HG03064 (cell line): ENCODE data around the gene BACH2.

Source experiments
- ATAC-seq: cut with Tn5 transposase; IDR thresholded peaks from one replicate; pipeline ENCODE4 v1.9.1; 2021; ENCODE audit warnings: low read depth; ENCODE audit not compliant: unreplicated experiment

The BACH2 gene

DNA sequence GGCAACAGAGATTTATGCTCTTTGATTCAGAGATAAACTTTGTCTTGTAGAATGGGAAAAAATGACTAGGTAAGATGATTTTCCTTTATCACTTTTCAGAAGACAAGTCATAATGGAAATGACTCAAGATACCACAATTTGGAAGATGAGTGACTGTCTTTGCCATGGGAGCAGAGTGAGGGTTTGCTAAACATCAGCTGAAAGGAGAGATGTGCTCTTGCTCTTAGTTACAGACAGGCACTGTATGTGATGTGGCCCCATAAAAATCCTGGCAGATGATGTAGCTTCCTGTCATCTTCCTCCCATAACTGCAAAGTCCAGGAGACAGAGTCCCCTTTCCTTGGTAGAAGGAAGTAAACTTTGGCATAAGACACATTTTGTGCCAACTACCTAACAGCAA is 47.6 kb downstream of the BACH2 start:
- ATAC-seq: no peak

DNA sequence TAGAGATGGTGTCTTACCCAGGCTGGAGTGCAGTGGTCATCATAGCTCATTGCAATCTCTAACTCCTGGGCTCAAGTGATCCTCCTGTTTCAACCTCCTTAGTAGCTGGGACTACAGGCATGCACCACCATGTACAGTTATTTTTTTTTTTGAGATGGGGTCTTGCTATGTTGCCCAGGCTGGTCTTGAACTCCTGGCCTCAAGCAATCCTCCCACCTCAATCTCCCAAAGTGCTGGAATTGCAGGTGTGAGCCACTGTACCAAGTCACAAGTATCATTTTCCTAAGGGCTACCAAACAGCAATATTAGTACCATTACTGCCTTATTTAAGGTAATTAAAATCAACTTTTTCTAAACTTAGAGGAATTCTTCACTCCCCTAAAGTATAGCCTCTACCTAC is 49.4 kb downstream of the BACH2 start:
- no peak for ATAC-seq

DNA sequence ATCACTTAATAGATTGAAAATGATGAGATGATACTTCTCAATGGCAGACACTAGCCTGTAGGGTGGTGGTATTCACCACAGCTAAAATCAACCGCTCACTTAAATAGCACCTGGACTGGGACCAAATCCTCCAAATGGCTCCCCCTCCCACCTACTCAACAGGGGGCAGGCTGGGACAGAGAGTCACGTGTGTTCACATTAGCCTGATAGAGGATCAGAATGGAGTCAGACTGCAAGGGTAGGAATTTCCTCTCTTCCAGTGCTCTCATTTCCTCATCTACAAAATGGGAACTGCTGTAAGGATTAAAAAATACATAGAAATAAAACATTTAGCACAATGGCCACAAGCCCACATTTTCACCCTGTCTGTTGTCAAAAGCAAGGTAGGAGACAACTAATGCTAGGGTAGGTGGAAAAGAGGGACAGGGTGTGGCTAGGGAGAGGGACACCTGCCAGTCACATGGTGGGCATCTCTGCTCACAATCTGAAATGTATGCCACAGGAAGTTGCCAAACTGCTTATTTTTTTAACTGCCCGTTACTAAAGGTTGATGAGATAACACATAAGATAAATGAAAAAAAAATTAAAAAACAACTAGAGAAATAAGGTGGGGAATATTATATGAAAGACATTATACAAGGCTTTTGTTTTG is 55.3 kb downstream of the BACH2 start:
- no peak for ATAC-seq

DNA sequence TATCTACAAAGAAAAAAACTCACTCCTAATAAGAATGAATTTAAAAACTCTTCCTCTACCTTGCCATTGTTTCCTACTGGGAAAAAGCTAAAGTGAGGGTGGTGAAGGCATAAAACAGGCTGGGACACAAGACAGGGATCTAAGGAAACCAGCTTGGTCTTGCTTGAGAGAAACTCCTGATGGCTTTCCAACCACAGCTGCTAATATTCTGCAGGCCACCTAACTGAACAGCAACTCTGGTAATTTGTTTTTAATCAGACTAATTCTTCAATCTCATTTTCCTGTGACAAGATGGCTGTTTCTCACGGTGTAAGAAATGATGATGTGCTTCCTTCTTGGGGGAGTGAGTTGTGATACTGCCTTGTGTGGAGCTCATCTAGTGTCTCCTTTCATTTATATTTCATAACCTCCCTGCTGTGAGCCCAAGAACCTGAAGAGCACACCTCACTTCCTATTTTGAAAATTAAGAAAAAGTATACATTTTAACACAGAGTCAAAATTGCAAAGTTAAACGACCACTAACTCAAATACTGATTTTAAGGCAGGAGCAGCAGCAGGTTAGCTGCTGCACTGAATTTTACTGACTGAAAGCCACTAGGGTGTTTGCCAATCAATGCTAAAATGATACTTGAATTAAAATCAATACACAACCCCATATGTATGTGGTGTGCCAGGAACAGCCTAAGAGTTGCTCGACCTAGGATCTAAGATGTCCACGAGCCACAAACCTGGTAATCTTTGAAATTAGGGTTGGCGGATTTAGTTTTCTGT is 58.0 kb downstream of the BACH2 start:
- no peak for ATAC-seq

DNA sequence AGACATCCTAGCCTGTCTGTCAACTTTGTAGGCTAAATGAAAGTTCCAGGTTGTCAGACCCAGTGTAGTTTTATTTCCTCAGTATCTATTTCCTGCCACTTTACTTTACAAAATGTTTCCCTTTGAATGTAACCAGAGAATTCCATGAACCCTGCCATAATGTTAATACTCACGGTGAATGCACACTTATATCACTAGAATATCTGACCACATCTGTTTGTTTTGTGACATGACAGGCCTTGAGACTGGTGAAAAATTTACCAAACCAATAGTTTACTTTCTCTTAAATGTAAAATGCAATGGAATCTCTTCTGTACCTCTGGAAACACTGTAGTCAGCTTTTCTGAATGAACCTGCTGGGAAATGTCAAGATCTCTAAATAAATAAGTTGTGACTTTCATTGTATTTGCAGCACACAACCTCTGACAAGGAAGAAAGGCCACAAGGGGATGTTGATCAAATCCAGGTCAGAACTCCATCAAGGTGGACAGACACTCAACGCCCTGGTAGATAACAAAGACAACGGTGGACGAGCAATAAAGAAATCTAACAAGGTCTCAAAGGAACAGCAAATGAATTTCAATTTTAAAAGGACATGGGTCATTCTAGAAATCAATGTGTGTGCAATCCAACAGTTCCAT is 59.2 kb downstream of the BACH2 start:
- ATAC-seq: no peak

DNA sequence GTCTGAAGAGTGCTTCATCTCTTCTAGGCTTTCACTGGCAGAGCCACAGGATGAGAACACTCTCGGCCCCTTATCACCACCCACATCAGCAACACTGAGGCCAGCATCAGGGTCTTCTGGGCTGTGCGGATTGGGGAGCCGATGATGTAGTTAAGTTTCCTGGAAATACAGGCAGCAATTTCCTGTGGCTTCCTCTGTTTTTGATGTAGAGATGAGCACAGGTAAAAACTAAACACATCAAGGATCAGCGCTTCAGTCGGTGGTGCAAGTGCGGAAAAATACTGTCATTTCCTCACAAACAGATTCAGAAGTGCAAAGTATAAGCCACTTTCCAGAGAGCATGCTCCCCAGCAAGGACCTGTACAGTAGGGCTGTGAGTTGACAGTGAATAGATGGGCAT is 62.6 kb downstream of the BACH2 start:
- ATAC-seq: no peak

DNA sequence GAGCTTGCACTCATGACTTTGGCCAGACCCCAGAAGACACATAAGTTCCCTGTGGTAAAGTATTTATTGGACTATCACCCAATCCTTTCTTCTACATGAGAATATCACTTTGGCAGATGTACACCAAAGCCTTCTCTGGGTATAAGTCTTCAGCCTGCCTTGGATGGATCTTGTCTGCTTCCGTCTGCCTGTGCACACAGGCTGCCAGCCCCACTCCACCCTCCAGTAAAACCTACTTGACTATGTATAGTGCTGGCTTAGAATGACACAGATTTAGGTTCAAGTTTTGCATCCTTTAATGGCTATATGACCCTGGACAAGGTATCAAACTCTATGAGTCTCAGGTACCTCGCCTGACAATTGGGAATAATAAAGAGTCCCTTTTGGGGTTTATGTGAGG is 63.4 kb downstream of the BACH2 start:
- ATAC-seq: no peak

DNA sequence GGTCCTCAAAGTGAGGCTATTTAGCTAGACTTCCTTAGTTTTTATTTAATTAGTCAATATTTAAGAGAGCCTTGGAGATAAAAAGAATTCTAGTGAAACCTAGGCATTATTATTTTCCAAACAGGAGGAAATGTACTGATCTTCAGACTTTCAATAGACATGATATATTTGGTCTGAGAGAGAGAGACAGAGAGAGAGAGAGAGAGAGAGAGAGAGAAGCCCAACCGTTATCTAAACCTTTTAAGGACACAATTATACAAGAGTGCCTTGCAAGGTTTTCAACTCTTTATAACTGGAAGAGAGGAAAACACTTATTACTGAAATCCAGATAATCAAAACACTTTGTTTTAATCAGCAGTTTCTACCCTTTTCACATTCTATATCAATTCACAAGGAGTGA is 64.8 kb downstream of the BACH2 start:
- no peak for ATAC-seq

DNA sequence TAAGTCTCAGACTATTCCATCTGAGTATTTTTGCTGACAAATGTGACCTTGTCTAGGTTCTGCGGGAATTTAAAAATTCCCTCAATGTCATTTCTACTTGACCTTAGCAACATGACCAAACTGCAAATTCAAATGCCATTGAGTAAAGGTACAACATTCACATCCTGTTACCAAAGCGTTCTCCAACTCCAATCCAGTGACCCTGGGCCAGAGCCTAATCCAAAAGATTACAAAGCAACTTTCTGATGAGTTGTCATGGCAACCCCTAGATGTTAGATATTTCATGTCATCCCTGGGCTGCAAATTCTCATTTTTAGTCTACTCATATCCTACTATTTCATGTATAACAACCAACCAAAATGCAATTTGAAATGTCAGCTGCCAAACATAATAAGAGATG is 65.3 kb downstream of the BACH2 start:
- no peak for ATAC-seq

DNA sequence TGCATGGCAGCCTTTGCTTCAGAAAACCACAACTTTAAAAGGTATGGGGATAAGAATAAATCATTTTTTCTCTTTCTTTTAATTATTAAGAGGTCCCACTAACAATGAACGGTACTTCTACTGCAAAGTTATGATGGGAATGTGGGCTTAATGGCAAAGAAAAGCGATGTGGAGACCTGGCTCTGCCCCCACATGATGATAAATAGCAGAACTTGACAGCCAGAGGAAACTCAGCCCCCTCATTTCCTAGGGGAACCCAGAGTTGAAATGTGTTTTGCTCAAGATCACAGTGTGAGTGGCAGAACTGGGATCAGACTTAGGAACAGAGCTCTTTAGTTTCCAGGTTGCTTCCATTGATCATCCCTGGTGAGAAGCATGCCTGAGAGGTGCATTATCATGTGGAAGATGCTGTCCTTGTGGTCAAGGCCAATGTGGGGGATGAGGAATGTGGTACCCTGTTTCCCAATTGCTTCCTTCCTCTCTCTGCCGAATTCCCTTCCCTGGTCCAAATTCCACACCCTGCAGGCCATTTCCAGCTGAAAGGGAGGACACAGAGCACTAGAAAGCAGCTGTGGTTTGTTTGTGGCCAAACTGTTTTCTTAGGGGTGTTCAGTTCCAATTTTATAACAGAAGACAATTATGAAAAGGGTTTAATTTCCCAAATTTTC is 66.0 kb downstream of the BACH2 start:
- ATAC-seq: no peak

DNA sequence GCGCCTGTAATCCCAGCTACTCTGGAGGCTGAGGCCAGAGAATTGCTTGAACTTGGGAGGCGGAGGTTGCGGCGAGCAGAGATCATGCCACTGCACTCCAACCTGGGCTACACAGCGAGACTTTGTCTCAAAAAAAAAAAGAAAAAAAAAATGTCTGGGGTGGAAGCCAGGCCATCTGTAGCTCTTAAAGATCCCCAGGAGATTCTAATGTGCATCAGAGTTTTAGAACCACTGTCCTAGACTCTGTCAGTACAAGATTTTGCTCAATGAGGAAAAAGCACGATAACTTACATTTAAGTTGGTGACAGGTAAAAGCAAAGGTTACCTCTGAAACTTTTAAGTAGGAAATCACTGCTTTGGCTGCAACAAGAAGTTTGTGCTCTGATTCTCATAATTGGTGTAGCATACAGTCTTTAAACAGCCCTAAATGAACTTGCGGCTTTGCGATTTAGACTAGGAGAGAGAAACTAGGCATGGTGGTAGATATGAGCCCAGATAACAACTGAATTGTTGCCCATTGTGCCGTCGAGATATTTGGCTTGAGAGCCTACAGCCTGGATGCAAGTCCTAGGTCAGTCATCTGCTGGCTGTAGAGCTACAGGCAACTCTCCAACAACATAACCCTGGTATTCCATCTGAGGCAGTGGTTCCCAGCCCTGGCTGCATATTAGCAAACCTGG is 67.2 kb downstream of the BACH2 start:
- ATAC-seq: no peak

DNA sequence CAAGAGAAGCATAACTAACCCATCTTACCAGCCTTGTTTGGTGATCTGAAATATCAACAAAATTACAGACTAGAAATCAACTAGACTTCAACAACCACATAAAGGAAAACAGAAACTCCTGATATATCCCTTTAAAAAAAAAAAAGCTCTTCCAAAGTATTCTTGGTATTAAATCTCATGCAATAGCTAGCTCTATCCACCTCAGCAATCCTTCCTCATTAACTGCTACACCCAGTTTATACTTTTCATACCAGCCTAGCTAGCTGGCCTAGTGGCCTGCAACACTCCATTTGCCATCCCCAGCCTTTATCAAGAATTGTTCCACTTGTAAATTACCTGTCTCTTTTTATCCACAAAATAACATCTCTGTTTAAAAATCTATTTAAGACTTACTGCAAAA is 69.0 kb downstream of the BACH2 start:
- ATAC-seq: no peak

DNA sequence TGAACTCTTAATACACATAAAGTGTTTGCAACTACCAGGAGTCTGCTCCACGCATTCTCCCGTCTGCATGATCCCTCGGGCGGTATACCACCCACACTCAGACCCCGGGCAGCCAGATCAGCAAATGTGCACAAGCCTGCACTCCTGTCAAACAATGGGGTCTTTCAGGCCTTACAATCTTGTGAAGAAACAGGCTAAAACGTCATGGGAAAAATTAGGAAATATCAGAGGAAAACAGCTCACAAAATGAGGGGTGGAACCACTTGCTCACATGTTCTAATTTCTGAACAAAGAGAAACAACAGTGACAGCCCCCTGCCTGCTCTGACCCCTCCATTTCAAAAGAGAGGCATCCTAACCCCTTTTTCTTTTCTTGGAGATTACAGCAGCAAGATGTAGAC is 69.4 kb downstream of the BACH2 start:
- ATAC-seq: no peak

DNA sequence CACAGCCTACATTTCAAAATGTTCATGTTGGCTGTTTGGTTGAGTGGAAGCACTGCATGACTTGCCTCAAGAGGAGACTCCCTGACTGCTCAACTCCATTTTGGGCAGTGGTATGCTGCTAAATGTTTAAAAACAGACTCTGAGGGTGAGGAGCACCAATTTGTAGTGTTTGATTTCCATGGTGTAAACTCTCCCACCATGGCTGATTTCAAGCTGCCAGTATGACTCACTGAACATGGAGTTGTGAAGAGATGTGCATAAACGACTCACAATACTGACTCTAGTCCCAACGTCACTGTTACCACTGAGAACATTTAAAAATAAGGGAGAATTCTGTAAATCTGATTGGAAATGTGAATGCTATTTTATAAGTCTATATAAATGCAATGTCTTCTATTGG is 70.4 kb downstream of the BACH2 start:
- ATAC-seq: no peak

DNA sequence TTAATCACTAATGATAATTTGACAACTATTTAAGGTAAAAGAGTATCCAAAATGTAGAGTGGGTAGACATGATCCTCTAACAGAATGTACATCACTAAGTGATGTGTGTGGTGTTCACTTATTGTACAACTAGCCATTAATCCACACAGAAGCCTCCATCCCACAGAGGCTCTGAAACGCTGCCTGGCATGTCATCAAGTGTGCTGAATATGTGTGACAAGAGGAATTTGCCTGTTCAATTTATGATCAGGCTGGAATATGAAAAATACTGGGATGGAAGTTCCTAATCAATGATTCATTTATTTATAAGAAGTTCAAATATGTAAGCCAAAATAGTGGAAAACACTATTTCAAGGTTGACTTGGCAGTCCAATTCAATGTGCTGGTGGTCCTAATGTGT is 72.4 kb downstream of the BACH2 start:
- ATAC-seq: no peak

DNA sequence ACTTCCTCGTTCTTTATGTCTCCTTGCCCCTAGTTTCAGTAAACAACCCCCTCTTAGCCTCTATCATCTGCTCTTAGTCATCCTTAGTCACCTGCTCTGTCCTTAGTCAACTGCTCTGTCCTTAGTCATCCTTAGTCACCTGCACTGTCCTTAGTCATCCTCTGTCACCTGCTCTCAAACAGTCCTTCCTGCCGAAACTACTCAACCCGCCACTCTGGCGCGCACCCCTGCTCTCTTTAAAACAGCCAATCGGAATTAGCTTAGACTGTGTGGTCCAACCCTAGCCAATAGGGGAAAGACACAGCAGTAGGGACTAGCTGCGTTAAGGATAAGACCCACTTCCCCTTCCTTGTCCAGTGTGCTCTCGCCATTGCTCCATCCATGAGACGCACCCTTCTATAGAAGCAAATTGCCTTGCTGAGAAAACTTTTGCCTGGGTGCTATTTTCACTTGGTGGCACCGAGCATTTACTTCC is 73.9 kb downstream of the BACH2 start:
- no peak for ATAC-seq

DNA sequence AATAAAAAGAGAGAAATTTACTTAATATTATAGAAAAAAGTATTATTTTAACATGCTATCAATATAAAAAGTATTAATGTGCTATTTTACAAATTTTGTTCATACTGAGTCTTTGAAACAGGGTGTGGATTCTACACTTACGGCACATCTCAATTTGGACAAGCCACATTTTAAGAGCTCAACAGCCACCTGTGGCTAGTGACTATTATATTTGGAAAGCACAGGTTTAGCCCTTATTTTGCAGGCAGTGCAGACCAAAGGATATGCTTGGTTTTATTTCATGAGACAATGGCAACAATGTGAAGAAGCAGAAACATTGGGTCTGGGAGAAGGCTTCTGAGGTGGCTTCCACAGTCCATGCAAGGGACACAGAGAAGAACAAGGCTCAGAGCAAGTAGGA is 74.6 kb downstream of the BACH2 start:
- ATAC-seq: no peak

DNA sequence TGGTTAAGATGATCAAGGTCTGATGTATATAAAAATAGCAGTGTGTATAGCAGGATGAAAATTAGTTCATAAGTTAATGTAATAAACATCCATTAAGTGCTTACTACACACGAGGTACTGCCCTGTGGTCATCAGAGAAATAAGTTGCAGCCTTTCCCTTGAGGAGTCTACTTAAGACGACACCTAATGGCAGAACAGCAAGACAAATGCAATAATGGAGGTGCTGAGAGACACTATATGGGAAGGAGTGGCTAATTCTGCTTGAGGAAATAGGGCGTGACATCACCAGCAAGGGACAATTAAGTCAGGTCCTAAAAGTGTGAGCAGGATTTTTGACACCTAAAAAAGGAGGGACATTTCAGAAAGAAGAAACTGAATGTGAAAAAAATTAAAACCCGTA is 75.2 kb downstream of the BACH2 start:
- no peak for ATAC-seq

DNA sequence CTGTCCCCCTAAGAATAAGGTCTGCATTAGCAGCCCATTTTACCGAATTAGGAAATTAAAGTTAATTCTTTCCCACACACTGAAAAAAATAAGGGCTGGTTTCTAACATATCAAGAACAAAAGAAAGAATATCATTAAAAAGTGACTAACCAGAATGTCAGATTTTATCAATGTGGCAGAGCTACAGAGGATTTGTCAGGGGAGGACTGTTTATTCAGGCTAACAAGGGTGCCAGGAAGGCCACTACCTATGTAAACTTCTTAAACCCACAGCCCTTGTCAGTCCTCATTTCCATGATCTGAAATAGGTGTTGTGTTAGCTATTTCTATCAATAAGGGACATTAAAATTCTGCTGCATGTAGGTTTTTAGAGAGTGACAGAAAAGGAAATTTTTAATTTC is 76.4 kb downstream of the BACH2 start:
- ATAC-seq: no peak

DNA sequence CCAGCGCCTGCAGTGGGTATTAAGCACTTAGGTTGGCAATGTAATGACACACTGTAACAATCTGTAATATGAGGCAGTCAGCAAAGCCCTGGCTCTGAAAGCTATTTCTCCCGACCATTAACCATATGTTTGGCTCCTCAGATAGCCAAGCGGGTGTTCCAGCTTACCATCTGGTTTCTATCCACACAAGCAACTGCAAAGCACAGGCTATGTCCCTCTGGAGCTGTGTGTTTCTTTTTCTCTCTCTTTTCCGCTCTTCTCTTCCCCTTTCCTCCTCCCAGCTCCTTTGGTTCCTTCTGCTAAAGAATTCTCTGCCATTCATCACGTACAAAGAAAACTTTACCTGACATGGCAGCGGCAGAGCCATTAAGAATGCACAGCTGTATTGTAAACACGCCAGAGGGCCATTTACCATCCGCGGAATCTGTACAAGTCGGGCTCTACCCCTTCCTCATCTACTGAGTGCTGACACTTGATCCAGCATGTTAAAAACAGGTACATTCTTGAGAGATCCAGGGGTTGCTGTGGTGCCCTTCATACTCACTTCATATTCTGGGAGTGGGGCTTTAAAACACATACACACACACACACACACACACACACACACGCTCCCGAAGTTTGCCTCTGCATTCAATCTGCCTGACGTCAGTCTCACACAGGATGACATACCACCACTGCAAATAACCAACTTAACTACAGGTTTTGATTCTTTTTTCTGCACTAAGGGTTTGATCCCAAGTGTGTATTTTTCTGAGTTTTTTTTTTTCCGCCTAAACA is 77.2 kb downstream of the BACH2 start:
- ATAC-seq: no peak
